HepG2 (cell line): ENCODE measurements around the gene CACNA1D. TPM values are rescaled to one million over a fixed set of nuclear protein-coding genes. Genes with fewer than 3 reads are reported as not detected.

Experiments used
- ATAC-seq: fragments of 200-7000 bp; cut with Tn5 transposase; 3 replicates; pipeline ENCODE4 v1.9.1; 2020; ENCODE audit warnings: mild to moderate bottlenecking, moderate library complexity
- BruUV-seq: library from RNA; stranded (reverse); fragments of 400-500 nt; replicated peaks from 2 replicates; lab custom pipeline; 2021; lab: Mats Ljungman, UMichigan
- CTCF ChIA-PET: fragments of 300-600 bp; formaldehyde crosslinking; extraction: SDS; loops from one replicate; lab custom pipeline; 2021; ENCODE audit warnings: low total read pairs, inconsistent platforms, low intra/inter-chr PET ratio; lab: Yijun Ruan, JAX
- POLR2A ChIA-PET: fragments of 350-600 bp; sonication (Branson Sonifier 250); formaldehyde crosslinking; loops from one replicate; lab custom pipeline; 2020; ENCODE audit warnings: antibody characterized with exemption, inconsistent platforms; lab: Yijun Ruan, JAX
- DNase-seq: peaks from one replicate; pipeline ENCODE4 v3.0.0-alpha.2; 2015; ENCODE audit warnings: low spot score
- FAIRE-seq: peaks from 3 replicates; lab custom pipeline; 2011; peaks lifted over from hg19 to GRCh38; lab: Jason Lieb, UNC
- H2AFZ ChIP-seq: one replicate; pipeline ENCODE4 v1.6.1; 2011; ENCODE audit warnings: low read length, inconsistent platforms
- H3K27ac ChIP-seq: fragments of 300-600 bp; 3 replicates; pipeline ENCODE4 v1.8.0; 2011; ENCODE audit warnings: mixed run types, mild to moderate bottlenecking, mixed read lengths, low read length, inconsistent platforms; ENCODE audit not compliant: insufficient read depth; ENCODE audit errors: extremely low read length
- H3K27me3 ChIP-seq, 2 experiments: fragments of 200-600 bp in 1 of 2; 2 replicates in 1 of 2; 3 replicates in 1 of 2; pipeline versions ENCODE4 v1.6.0 to v1.8.0; 2011; ENCODE audit warnings: low read length in 2 of 2, mild to moderate bottlenecking in 2 of 2, moderate library complexity in 2 of 2, inconsistent platforms in 1 of 2; ENCODE audit not compliant: insufficient read depth in 2 of 2, control insufficient read depth in 1 of 2
- H3K36me3 ChIP-seq, 2 experiments: fragments of 200-600 bp in 1 of 2; replicated peaks in 1 of 2; 2 replicates in 1 of 2; 3 replicates in 1 of 2; pipeline versions ENCODE4 v1.5.1 to v1.8.0; 2011; ENCODE audit warnings: low read length in 2 of 2, inconsistent platforms in 1 of 2; ENCODE audit not compliant: insufficient read depth in 2 of 2, control insufficient read depth in 1 of 2
- H3K4me1 ChIP-seq: 2 replicates; pipeline ENCODE4 v1.5.1; 2012; ENCODE audit warnings: low read length, inconsistent platforms; ENCODE audit not compliant: insufficient read depth
- H3K4me2 ChIP-seq: 2 replicates; pipeline ENCODE4 v1.6.0; 2011; ENCODE audit warnings: low read depth, low read length, inconsistent platforms
- H3K4me3 ChIP-seq, 3 experiments: fragments of 200-600 bp in 1 of 3; sonication (generic), shearing (Covaris generic) in 1 of 3; replicated peaks in 1 of 3; 2 replicates each; pipeline ENCODE4 v1.5.1; 2011 to 2016; ENCODE audit warnings: low read length in 3 of 3, inconsistent platforms in 2 of 3, low read depth in 2 of 3, mild to moderate bottlenecking in 2 of 3, control low read depth in 1 of 3, mixed read lengths in 1 of 3; ENCODE audit not compliant: insufficient read depth in 1 of 3
- H3K79me2 ChIP-seq: one replicate; pipeline ENCODE4 v1.6.1; 2011; ENCODE audit warnings: low read length, inconsistent platforms; ENCODE audit not compliant: insufficient read depth
- H3K9ac ChIP-seq: 2 replicates; pipeline ENCODE4 v1.6.0; 2011; ENCODE audit warnings: mild to moderate bottlenecking, low read depth, low read length, inconsistent platforms; ENCODE audit not compliant: insufficient read depth
- H3K9me3 ChIP-seq: 2 replicates; pipeline ENCODE4 v1.5.1; 2012; ENCODE audit warnings: mild to moderate bottlenecking, low read length
- H4K20me1 ChIP-seq: 2 replicates; pipeline ENCODE4 v1.6.0; 2011; ENCODE audit warnings: inconsistent platforms, mild to moderate bottlenecking, low read length, moderate library complexity; ENCODE audit not compliant: insufficient read depth
- CC2D1A ChIP-seq: sonication (generic); formaldehyde crosslinking; IDR thresholded peaks from 2 replicates; pipeline ENCODE4 v1.8.1; 2023; ENCODE audit warnings: mild to moderate bottlenecking, missing genetic modification reagents
- FOXK2 ChIP-seq: fragments of 450-650 bp; IDR thresholded peaks from 2 replicates; pipeline ENCODE4 v1.6.1; 2016
- GTF3A ChIP-seq: sonication (generic); formaldehyde crosslinking; conservative IDR thresholded peaks from 2 replicates; pipeline ENCODE4 v1.4.0; 2020; ENCODE audit warnings: mild to moderate bottlenecking, missing genetic modification reagents
- KLF12 ChIP-seq: sonication (generic); formaldehyde crosslinking; IDR thresholded peaks from 2 replicates; pipeline ENCODE4 v1.4.0; 2020; ENCODE audit warnings: missing genetic modification reagents, borderline replicate concordance
- KLF16 ChIP-seq, 2 experiments: sonication (generic) in 1 of 2; formaldehyde crosslinking in 1 of 2; IDR thresholded peaks; 2 replicates each; pipeline versions ENCODE4 v1.6.1 to v1.8.0; 2016 to 2023; ENCODE audit warnings: missing genetic modification reagents in 2 of 2, missing compliant biosample characterization in 1 of 2
- KMT2B ChIP-seq: IDR thresholded peaks from 2 replicates; pipeline ENCODE4 v1.6.1; 2016; ENCODE audit warnings: missing genetic modification reagents, missing compliant biosample characterization
- LRRFIP1 ChIP-seq: sonication (generic); formaldehyde crosslinking; conservative IDR thresholded peaks from 2 replicates; pipeline ENCODE4 v1.4.0; 2020; ENCODE audit warnings: missing genetic modification reagents
- MED8 ChIP-seq: sonication (generic); formaldehyde crosslinking; IDR thresholded peaks from 2 replicates; pipeline ENCODE4 v1.8.1; 2023; ENCODE audit warnings: mild to moderate bottlenecking, missing genetic modification reagents; ENCODE audit not compliant: insufficient replicate concordance
- MTF1 ChIP-seq: sonication (generic); formaldehyde crosslinking; IDR thresholded peaks from 2 replicates; pipeline ENCODE4 v1.5.0; 2020; ENCODE audit warnings: missing genetic modification reagents
- NR2C2 ChIP-seq: sonication (generic); formaldehyde crosslinking; IDR thresholded peaks from 2 replicates; pipeline ENCODE4 v1.4.0; 2020; ENCODE audit warnings: missing genetic modification reagents, mild to moderate bottlenecking, moderate library complexity, borderline replicate concordance
- PHB2 ChIP-seq: fragments of 450-650 bp; IDR thresholded peaks from 2 replicates; pipeline ENCODE4 v1.6.1; 2018; ENCODE audit not compliant: partially characterized antibody
- SMARCC2 ChIP-seq: fragments of 450-650 bp; IDR thresholded peaks from 2 replicates; pipeline ENCODE4 v1.6.1; 2017; ENCODE audit warnings: antibody characterized with exemption, mild to moderate bottlenecking
- SOX13 ChIP-seq, 3 experiments: fragments of 450-650 bp in 1 of 3; sonication (generic) in 1 of 3; formaldehyde crosslinking in 1 of 3; IDR thresholded peaks in 2 of 3; conservative IDR thresholded peaks in 1 of 3; 2 replicates each; pipeline versions ENCODE4 v1.5.0 to v1.6.1; 2016 to 2020; ENCODE audit warnings: antibody characterized with exemption in 1 of 3, mild to moderate bottlenecking in 1 of 3, missing compliant biosample characterization in 1 of 3, missing genetic modification reagents in 1 of 3, moderate library complexity in 1 of 3
- TOE1 ChIP-seq: sonication (generic); formaldehyde crosslinking; IDR thresholded peaks from 2 replicates; pipeline ENCODE4 v1.4.0; 2020; ENCODE audit warnings: mild to moderate bottlenecking, missing genetic modification reagents
- YEATS4 ChIP-seq: sonication (generic); formaldehyde crosslinking; IDR thresholded peaks from 2 replicates; pipeline ENCODE4 v1.4.0; 2020; ENCODE audit warnings: missing genetic modification reagents, borderline replicate concordance
- ZFX ChIP-seq: sonication (generic); formaldehyde crosslinking; IDR thresholded peaks from 2 replicates; pipeline ENCODE4 v1.4.0; 2020; ENCODE audit warnings: mild to moderate bottlenecking, low read depth, missing genetic modification reagents, moderate library complexity
- ZMYM3 ChIP-seq: sonication (generic); formaldehyde crosslinking; IDR thresholded peaks from 2 replicates; pipeline ENCODE4 v1.5.1; 2020; ENCODE audit warnings: mild to moderate bottlenecking, missing genetic modification reagents
- ZNF546 ChIP-seq: sonication (generic); formaldehyde crosslinking; conservative IDR thresholded peaks from 2 replicates; pipeline ENCODE4 v1.8.1; 2023; ENCODE audit warnings: mild to moderate bottlenecking, missing genetic modification reagents
- ZNF878 ChIP-seq: sonication (generic); formaldehyde crosslinking; IDR thresholded peaks from 2 replicates; pipeline ENCODE4 v1.8.1; 2023; ENCODE audit warnings: mild to moderate bottlenecking, missing genetic modification reagents, moderate library complexity
- WGBS: methylation state at CpG from one replicate; pipeline ENCODE4 v1.1.6; 2017; ENCODE audit warnings: low lambda C conversion rate; 5-methylcytosine and 5-hydroxymethylcytosine counted together
- in situ Hi-C: cut with HindIII; loops from 2 replicates; pipeline ENCODE4 v1.10.0; 2017; ENCODE audit warnings: low pct_unique_long_range_greater_than_20kb; ENCODE audit not compliant: extremely low pct_ligation_motif_present
- intact Hi-C: fragments of 100-400 bp; cut with micrococcal nuclease; formaldehyde crosslinking; loops from one replicate; pipeline ENCODE4 v1.10.0; 2022; ENCODE audit not compliant: unreplicated experiment
- polyA plus RNA-seq, 8 experiments: library from polyadenylated mRNA; depleted of rRNA in 3 of 8; stranded (reverse) in 7 of 8; unstranded in 1 of 8; fragments of >200 nt; fragmentation: Illumina TruSeq in 4 of 8; extraction: Trizol in 4 of 8; gene quantifications; 2 replicates each; pipeline versions ENCODE4 v1.2.1 to v1.2.3, GENCODE V29; 2011 to 2016; ENCODE audit warnings: low read depth in 4 of 8, missing spikeins in 1 of 8, mixed read lengths in 1 of 8; ENCODE audit not compliant: insufficient read depth in 1 of 8
- total RNA-seq, 5 experiments: library from RNA; depleted of rRNA; stranded (reverse); fragments of >200 nt; fragmentation: Illumina TruSeq; extraction: Trizol; gene quantifications; 2 replicates each; pipeline ENCODE4 v1.2.3, GENCODE V29; 2016; ENCODE audit warnings: low read depth in 1 of 5
- TF ChIP-seq, protein P1 (sequence below): IDR thresholded peaks from 2 replicates; pipeline ENCODE4 v1.6.1; 2012; ENCODE audit warnings: low read length, improper control_type of control experiment

CACNA1D gene
- total and polyA plus RNA-seq, 2 of the 13 experiments (the other 11 are each of a cell fraction or from before 2014, with no cell fraction given), result 0.26 to 0.38 TPM

DNA sequence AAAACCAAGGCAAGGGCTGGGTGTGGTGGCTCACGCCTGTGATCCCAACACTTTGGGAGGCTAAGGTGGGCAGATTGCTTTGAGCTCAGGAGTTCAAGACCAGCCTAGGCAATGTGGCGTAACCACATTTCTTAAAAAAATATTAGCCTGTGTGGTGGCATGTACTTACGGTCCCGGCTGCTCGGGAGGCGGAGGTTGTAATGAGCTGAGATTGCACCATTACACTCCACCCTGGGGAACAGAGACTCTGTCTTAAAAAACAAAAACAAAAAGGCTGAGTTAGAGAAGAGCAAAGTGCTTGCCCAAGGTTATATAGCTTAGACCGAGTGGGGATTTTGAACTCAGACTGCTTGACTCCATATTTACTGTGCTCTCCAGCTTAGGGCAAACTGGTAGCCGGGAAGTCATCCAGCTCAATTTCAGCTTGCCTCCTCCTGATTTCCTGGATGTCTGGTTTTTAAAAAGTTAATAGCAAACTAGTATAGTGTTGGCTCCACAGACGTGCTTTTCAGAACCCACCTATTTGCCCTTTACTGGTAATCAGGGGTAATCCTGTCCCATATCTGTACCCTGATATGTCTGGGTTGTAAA is 138.9 kb downstream of the CACNA1D start (continued):
- TF ChIP-seq KMT2B (CRISPR knock-in tag) (no peak), SOX13 (IDR thresholded peaks at IDR 0.05) (no peak), SOX13 (CRISPR knock-in tag; conservative IDR thresholded peaks at IDR 0.05 in 1 of 2, IDR thresholded peaks at IDR 0.05 in 1 of 2) (no peak), YEATS4 (no peak), ZNF546 (CRISPR knock-in tag) (no peak), KLF16 (CRISPR knock-in tag; IDR thresholded peaks at IDR 0.05) (no peak), LRRFIP1 (CRISPR knock-in tag) (no peak)

GRCh38 chr3:53635041-53635440 is 140.6 kb downstream of the CACNA1D start:
- BruUV-seq, result no TSS peak
- Histone ChIP-seq H3K9me3 (no peaks in the 10 kb centered on the region), H3K36me3 (no peaks in the 10 kb centered on the region), H3K4me1 (peaks cover 15% of the 10 kb centered on the region), H3K9ac (no peak overlapping the region), H3K4me3 (no peak overlapping the region), H3K27ac (no peak overlapping the region), H3K27me3 (no peaks in the 10 kb centered on the region), H4K20me1 (no peaks in the 10 kb centered on the region), H3K4me2 (no peak overlapping the region), H2AFZ (no peak overlapping the region), H3K79me2 (no peaks in the 10 kb centered on the region)
- CTCF ChIA-PET, result no interaction called here
- intact Hi-C loops (no loop called here), in situ Hi-C loops (no loop called here)
- no CpG with 5 or more reads among the region's 3 CpGs for WGBS
- ATAC-seq (no peak), FAIRE-seq (no peak), DNase-seq (no peak)
- POLR2A ChIA-PET, result no interaction called here
- TF ChIP-seq FOXK2 (no peak), PHB2 (no peak), SMARCC2 (no peak), MED8 (no peak), KLF12 (CRISPR knock-in tag) (no peak), CC2D1A (CRISPR knock-in tag) (no peak), GTF3A (CRISPR knock-in tag) (no peak), ZMYM3 (CRISPR knock-in tag) (no peak), NR2C2 (no peak), ZNF878 (no peak), ZFX (CRISPR knock-in tag) (no peak), TOE1 (no peak), MTF1 (no peak)
- TF ChIP-seq, protein P1, sequence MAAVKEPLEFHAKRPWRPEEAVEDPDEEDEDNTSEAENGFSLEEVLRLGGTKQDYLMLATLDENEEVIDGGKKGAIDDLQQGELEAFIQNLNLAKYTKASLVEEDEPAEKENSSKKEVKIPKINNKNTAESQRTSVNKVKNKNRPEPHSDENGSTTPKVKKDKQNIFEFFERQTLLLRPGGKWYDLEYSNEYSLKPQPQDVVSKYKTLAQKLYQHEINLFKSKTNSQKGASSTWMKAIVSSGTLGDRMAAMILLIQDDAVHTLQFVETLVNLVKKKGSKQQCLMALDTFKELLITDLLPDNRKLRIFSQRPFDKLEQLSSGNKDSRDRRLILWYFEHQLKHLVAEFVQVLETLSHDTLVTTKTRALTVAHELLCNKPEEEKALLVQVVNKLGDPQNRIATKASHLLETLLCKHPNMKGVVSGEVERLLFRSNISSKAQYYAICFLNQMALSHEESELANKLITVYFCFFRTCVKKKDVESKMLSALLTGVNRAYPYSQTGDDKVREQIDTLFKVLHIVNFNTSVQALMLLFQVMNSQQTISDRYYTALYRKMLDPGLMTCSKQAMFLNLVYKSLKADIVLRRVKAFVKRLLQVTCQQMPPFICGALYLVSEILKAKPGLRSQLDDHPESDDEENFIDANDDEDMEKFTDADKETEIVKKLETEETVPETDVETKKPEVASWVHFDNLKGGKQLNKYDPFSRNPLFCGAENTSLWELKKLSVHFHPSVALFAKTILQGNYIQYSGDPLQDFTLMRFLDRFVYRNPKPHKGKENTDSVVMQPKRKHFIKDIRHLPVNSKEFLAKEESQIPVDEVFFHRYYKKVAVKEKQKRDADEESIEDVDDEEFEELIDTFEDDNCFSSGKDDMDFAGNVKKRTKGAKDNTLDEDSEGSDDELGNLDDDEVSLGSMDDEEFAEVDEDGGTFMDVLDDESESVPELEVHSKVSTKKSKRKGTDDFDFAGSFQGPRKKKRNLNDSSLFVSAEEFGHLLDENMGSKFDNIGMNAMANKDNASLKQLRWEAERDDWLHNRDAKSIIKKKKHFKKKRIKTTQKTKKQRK, result no peak
